ENCODE results near the gene CCDC91. TPM values are rescaled to one million over a fixed set of nuclear protein-coding genes. Genes with fewer than 3 reads are reported as not detected.

CCDC91 gene
- total RNA-seq, 1 experiment from 2014 or later, result 15.7 TPM

DNA sequence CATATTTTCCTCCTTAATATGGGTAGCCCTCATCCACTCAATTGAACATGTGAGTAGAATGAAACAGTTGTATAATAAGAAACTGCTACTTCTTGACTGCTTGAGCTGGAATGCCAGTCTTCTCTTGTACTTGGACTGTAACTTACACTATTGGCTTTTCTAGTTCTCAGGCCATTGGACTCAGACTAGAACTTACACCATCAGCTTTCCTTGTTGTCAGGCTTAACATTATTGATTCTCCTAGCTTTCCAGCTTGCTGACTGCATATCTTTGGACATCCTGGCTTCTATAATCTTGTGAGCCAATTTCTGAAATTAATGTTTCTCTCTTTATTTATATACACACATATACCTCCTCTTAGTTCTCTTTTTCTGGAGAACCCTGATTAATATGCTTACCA lies 24.8 kb downstream of the CCDC91 start:
- Mint-ChIP-seq H3K4me3 (no peak overlapping the region), H3K27me3 (ENCODE audit: low read depth) (no peaks in the 10 kb centered on the region), H3K9me3 (peaks cover 47% of the 10 kb centered on the region), H3K27ac (no peak overlapping the region), H3K4me1 (peaks cover 26% of the 10 kb centered on the region), H3K36me3 (peaks cover 46% of the 10 kb centered on the region)
- DNase-seq (ENCODE audit: low spot score) (no peak), ATAC-seq (no peak)
- TF ChIP-seq TEAD1 (CRISPR knock-in tag; IDR thresholded peaks at IDR 0.05) (no peak), ZNF416 (CRISPR knock-in tag; IDR thresholded peaks at IDR 0.05) (no peak), EMX1 (CRISPR knock-in tag; IDR thresholded peaks at IDR 0.05) (no peak), RORB (CRISPR knock-in tag; IDR thresholded peaks at IDR 0.05) (no peak), KAT7 (CRISPR knock-in tag; IDR thresholded peaks at IDR 0.05; ENCODE audit: borderline replicate concordance) (no peak), NFE2L1 (CRISPR knock-in tag; IDR thresholded peaks at IDR 0.05) (no peak)
- TF ChIP-seq, protein P1, sequence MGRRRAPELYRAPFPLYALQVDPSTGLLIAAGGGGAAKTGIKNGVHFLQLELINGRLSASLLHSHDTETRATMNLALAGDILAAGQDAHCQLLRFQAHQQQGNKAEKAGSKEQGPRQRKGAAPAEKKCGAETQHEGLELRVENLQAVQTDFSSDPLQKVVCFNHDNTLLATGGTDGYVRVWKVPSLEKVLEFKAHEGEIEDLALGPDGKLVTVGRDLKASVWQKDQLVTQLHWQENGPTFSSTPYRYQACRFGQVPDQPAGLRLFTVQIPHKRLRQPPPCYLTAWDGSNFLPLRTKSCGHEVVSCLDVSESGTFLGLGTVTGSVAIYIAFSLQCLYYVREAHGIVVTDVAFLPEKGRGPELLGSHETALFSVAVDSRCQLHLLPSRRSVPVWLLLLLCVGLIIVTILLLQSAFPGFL (CRISPR knock-in tag; IDR thresholded peaks at IDR 0.05; ENCODE audit: borderline replicate concordance), result no peak
- TF ChIP-seq, protein P2, sequence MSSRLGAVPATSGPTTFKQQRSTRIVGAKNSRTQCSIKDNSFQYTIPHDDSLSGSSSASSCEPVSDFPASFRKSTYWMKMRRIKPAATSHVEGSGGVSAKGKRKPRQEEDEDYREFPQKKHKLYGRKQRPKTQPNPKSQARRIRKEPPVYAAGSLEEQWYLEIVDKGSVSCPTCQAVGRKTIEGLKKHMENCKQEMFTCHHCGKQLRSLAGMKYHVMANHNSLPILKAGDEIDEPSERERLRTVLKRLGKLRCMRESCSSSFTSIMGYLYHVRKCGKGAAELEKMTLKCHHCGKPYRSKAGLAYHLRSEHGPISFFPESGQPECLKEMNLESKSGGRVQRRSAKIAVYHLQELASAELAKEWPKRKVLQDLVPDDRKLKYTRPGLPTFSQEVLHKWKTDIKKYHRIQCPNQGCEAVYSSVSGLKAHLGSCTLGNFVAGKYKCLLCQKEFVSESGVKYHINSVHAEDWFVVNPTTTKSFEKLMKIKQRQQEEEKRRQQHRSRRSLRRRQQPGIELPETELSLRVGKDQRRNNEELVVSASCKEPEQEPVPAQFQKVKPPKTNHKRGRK (CRISPR knock-in tag; IDR thresholded peaks at IDR 0.05; ENCODE audit: borderline replicate concordance), result no peak
- TF ChIP-seq, protein P3, sequence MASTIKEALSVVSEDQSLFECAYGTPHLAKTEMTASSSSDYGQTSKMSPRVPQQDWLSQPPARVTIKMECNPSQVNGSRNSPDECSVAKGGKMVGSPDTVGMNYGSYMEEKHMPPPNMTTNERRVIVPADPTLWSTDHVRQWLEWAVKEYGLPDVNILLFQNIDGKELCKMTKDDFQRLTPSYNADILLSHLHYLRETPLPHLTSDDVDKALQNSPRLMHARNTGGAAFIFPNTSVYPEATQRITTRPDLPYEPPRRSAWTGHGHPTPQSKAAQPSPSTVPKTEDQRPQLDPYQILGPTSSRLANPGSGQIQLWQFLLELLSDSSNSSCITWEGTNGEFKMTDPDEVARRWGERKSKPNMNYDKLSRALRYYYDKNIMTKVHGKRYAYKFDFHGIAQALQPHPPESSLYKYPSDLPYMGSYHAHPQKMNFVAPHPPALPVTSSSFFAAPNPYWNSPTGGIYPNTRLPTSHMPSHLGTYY (CRISPR knock-in tag; IDR thresholded peaks at IDR 0.05), result no peak
- ChIA-PET POLR2A (no interaction called here), CTCF (no interaction called here)

DNA sequence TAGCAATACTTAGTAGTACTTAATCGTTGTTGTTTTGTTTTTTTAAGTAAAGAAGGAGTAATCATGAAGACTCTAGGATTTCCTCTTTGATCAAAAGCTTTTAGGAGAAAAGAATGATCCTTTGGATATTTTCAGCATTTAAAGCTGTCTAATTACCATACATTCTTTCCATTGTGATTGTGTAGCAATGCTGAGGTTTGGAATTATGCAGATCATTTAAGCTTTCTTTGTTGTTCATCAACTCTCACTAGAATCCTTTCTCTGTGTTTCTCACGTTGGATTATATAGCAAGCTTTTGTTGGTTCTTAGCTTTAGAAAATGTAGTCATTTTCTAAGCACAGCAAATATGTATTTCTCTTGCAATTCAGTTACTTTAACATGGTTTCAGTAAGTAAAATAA lies 25.8 kb downstream of the CCDC91 start:
- ChIA-PET CTCF (interaction anchor here (1.1 kb wide), 1 partner anchor 21 kb away, joined by 3 read pairs; no protein-coding TSS in a partner anchor), POLR2A (no interaction called here)
- ATAC-seq (no peak; the same call in 1 of the 2 replicates), DNase-seq (ENCODE audit: low spot score) (no peak)
- Mint-ChIP-seq H3K4me1 (peaks cover 26% of the 10 kb centered on the region), H3K27ac (0 out of 2 replicates have a peak overlapping the region, but pooled peaks have one; percentile 23), H3K36me3 (peaks cover 36% of the 10 kb centered on the region), H3K27me3 (ENCODE audit: low read depth) (no peaks in the 10 kb centered on the region), H3K9me3 (peaks cover 40% of the 10 kb centered on the region), H3K4me3 (no peak overlapping the region)
- TF ChIP-seq ZNF263 (CRISPR knock-in tag; IDR thresholded peaks at IDR 0.05; ENCODE audit: low read depth) (no peak), TEAD1 (CRISPR knock-in tag; IDR thresholded peaks at IDR 0.05) (no peak), ZNF423 (CRISPR knock-in tag; IDR thresholded peaks at IDR 0.05) (no peak), ZNF232 (CRISPR knock-in tag; IDR thresholded peaks at IDR 0.05) (no peak), NR3C1 (CRISPR knock-in tag; conservative IDR thresholded peaks at IDR 0.05; ENCODE audit: low read depth) (no peak), PRRX2 (CRISPR knock-in tag; IDR thresholded peaks at IDR 0.05) (no peak), FOXK1 (CRISPR knock-in tag; IDR thresholded peaks at IDR 0.05) (no peak)
- TF ChIP-seq, protein P4, sequence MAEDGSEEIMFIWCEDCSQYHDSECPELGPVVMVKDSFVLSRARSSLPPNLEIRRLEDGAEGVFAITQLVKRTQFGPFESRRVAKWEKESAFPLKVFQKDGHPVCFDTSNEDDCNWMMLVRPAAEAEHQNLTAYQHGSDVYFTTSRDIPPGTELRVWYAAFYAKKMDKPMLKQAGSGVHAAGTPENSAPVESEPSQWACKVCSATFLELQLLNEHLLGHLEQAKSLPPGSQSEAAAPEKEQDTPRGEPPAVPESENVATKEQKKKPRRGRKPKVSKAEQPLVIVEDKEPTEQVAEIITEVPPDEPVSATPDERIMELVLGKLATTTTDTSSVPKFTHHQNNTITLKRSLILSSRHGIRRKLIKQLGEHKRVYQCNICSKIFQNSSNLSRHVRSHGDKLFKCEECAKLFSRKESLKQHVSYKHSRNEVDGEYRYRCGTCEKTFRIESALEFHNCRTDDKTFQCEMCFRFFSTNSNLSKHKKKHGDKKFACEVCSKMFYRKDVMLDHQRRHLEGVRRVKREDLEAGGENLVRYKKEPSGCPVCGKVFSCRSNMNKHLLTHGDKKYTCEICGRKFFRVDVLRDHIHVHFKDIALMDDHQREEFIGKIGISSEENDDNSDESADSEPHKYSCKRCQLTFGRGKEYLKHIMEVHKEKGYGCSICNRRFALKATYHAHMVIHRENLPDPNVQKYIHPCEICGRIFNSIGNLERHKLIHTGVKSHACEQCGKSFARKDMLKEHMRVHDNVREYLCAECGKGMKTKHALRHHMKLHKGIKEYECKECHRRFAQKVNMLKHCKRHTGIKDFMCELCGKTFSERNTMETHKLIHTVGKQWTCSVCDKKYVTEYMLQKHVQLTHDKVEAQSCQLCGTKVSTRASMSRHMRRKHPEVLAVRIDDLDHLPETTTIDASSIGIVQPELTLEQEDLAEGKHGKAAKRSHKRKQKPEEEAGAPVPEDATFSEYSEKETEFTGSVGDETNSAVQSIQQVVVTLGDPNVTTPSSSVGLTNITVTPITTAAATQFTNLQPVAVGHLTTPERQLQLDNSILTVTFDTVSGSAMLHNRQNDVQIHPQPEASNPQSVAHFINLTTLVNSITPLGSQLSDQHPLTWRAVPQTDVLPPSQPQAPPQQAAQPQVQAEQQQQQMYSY (CRISPR knock-in tag; IDR thresholded peaks at IDR 0.05), result no peak
- TF ChIP-seq, protein P5, sequence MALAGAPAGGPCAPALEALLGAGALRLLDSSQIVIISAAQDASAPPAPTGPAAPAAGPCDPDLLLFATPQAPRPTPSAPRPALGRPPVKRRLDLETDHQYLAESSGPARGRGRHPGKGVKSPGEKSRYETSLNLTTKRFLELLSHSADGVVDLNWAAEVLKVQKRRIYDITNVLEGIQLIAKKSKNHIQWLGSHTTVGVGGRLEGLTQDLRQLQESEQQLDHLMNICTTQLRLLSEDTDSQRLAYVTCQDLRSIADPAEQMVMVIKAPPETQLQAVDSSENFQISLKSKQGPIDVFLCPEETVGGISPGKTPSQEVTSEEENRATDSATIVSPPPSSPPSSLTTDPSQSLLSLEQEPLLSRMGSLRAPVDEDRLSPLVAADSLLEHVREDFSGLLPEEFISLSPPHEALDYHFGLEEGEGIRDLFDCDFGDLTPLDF (CRISPR knock-in tag; IDR thresholded peaks at IDR 0.05), result no peak
